Activated CD4-positive, alpha-beta T cell treated with anti-CD3 and anti-CD28 coated beads for 24 hours (primary cell): ENCODE data around the gene CLSTN3.

Experiments used
- DNase-seq, 2 donors: peaks; one replicate each; pipeline ENCODE4 v3.0.0-alpha.2; 2020; ENCODE audit warnings: low read depth in 2 of 2

CLSTN3 gene

DNA sequence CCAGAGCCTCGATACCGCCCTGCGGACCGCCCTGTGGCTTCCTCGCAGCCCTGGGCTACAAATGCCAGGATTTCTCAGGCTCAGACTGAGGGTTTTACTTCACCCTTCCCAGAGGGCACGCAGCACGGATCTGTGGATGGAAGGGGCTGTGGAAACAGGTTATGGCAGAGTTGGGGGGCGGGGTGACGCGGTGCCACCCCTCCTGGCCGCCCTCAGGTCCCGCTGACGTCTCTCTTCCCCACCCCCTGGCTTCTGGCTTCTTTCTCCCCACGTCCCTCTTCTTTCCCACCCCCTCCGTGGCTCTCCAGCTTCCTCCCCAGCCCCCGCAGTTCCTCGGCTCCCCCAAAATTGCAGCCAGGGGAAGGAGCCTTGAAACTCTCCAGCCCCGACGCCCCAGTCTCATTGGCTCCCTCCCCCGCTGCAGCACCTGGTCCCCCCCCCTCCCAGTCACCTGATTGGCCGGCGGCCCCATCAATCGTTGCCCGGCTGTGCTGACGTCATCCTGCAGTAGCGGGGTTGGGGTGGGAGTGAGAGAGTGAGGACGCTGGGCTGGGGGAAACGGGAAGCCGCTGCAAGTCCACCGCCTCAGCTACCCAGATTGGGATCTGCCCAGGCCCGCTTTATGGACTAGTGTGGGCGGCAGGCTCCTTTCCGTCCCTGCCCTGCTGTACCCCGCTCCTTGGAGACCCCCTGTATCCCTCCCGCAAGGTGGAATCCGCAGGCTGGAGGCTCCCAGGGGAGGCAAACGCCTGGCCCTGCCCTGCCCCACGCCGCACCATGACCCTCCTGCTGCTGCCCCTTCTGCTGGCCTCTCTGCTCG, at the start of gene CLSTN3:
TSS of gene CLSTN3 (plus strand) at position 500 of the 820 bp plus-strand sequence. CDS start at position 778, 278 bp downstream.
- peak; percentile 76 to 78 for DNase-seq

DNA sequence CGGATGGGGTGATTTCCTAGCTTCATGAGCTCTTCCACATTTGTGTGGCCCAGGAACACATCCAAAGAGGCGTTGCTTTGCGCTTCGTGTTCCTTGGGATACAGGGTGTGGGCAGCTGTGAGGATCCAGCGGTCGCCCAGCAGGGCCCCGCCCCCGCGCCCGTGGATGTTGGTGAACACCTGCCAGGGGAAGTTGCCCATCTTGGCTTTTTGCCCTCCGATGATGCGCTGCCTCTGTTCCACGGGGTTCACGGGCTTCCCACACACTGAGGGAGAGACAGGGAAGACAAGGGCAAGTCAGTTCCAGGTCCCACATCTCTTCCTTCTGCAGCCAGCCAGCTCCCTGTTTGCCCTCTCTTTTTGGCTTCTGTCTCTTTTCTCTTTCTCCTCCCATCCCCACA, 49.1 kb upstream of the CLSTN3 start:
- DNase-seq, result no peak

DNA sequence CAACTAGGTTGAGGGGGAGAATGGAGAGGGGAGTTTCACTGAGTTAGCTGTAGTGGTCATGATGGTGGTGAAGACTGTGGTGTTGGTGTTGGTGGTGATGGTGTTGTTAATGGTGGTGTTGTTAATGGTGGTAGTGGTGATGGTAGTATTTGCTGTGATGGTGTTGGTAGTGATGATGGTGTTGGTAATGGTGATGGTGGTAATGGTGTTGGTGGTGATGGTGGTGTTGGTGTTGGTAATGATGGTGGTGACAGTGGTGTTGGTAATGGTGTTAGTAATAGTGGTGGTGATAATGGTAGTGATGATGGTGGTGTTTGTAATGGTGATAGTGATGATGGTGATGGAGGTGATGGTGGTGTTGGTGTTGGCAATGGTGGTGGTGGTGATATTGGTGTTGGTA, 47.0 kb upstream of the CLSTN3 start:
- no peak for DNase-seq

DNA sequence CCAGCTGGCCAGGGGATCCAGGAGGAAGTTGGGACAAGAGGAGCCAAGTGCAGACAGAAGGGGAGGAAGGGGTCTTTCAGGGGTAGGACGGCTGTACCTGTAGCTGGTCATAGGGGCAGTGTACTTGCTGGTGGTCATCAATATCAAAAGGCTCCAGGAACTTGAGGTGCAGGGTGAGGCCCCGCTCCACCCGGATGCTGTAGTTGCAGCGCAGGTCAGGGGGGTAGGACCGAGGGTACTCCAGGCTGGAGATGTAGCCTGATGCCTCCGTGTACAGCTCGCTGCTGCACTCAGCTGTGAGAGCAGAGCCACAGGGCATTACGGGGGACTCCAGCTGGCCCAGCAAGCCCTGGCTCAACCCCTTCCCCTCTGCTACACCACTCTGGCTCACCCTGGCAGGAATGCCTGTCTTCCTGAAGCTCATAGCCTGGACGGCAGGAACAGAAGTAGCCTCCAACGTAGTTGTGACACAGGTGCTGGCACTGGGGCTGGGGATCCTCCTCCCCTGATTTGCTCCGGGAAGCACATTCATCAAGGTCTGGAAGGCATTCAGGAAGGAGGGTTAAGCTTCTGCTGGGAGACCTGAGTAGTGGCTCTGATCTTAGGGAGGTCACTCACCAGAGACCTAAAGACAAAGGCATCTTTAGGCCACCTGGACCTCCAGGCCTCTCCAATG, 40.8 kb upstream of the CLSTN3 start:
- no peak for DNase-seq

DNA sequence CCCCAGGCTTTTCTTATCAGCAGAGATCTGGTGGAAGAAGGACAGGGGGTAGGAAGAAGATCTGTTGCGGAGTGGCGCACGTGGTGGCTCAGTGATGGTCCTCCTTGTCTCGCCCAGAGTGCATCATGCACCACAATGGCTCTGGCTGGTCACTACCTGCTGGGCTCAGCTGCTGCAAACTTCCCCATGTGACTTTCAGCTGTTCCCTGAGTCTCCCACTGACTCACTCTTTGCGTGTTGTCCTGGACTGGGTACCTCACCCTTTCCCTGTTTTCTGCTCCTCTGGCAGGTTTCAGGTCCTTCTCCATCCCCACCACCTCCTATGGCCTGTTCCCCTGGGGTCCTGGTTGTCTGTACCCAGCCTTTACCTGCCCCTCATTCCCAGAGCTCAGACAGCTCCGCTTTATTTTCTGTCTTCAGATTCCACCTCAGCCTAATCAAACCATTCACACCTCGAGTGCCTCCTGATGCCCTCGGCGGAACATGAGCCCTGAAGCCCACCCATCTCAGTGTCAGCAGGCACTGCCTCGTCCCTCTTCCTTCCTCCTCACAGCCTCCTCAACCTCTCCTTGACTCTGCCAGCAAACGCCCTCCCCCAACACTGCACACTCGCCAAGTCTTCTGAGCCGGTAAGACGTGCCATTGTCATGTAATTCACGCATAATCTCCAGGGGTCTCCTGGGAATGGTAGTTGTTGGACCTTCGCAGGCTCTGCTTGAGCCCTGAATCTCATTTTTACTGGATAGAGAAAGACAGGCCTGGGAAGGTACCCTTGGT, 39.8 kb upstream of the CLSTN3 start:
- DNase-seq, result no peak

DNA sequence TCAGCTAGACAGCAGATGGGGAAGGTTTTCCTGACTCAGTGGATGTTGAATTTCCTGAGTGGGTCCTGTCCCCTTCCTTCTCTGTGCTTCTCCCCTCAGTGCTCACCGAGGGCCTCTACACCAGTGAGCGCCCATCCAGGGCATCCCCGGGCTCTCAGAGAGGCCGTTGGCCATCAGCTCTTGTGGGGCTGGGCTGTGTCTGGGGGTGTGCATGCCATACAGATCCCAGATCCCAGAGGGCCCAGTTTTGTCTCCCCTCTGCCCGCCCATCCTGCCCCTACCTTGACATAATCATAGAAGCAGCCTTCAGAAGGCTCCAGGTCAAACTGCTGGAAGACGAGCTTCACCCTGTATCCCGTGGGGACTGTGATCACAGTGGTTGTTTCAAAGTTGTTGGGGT, 39.0 kb upstream of the CLSTN3 start:
- no peak for DNase-seq

DNA sequence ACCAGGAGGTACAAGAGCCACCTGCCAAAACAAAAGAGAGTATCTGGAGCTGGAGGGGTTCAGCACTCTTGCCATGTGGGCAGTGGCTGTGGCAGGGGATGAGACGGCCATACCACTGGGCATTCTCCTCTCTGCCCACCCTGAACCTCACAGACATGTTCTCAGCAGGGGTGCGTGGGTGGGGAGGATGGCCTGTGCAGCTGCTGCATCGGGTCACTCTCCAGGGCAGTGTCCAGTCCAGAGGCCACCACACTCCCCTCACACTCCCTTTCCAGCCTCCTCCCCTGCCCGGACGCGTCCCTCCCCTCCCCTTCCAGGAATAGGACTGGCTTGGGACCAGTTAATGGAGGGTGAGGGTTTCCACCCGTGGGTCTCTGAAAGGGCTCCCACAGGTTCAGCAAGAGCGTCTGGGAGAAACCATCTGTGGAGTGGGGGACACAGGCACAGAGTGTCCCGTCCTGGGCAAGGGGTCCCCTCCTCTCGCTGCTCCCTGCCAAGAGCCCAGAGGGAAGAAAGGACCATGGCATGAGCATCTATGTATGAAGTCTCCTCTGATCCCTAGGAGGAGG, 38.4 kb upstream of the CLSTN3 start:
- no peak for DNase-seq

DNA sequence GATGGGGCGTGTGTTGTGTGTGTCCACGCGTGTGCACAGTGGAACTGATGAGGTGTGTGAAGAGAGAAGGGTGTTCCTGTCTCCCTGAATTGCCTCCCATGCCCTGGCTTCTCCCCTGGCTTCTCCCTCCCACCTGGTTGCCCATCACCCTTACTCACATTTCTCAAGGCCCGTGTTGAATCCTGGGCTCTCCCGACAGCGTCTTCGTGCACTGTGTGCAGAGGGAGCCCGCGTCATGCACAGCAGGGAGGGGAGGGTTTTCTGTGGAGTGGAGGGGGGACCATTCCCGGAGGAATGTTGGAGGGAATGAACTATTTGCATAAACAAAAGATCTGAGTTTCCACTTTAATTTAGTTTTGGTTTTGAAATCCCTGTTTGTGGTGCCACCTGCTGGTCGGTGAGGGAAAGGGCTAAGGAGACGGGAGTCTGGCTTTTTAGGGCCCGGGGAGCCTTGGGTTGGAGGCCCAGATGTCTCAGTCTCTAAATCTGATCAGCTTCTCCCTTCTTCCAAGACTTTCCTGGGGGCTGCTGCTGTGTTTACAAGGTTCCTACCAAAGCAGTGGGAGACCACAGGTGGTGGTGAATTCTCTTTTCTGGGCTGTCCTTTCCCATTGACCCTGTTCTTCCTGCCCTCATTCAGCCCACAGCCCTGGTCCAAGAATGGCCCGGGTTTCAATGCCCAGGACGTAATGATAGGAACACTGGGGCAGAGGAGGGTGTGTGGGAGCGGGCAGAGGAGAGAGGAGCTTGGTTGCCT, 37.8 kb upstream of the CLSTN3 start, which contains the start of gene C1R:
TSS of gene C1R (minus strand) at position 217 of the 757 bp plus-strand sequence. CDS start at position 160, 57 bp downstream.
- DNase-seq, result peak; percentile 53 to 60

DNA sequence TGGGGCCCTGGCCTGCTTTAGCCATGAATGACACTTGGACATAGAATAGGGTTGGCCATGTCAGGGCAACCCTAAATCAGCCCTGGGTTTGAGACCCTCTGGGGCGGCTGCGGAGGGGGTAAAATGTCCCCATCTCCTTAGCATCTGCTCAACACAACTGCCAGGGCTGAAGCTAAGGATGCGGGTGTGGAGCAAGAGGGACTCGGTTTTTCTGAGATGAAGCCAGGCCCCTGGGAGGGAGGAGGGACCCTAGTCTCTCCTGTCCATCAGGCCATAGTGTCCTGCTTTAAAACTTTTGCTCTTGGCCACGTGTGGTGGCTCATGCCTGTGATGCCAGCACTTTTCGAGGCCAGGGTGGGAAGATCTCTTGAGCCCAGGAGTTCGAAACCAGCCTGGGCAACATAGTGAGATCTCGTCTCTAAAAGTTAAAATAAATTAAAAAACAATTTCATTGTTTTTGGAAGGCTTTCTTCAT, 37.1 kb upstream of the CLSTN3 start:
- no peak for DNase-seq

DNA sequence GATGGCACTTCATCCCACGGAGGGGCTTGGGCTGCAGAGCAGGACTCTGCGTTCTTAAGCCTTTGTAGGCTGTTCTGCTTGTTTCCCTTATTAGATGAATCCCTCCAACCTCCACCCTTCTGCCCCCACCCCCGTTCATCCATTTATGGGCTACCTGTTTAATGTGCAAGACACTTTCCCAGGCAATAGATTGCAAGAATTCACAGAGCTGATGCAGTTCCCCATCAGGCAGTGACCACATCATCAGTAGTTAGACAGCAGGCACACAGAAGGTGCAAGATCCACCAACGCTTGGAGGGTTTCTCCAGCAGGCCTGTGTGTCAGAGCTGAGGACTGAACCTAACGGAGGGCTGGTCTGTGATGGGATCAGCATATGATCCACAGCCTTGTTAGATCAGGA, 36.7 kb upstream of the CLSTN3 start:
- DNase-seq, result no peak

DNA sequence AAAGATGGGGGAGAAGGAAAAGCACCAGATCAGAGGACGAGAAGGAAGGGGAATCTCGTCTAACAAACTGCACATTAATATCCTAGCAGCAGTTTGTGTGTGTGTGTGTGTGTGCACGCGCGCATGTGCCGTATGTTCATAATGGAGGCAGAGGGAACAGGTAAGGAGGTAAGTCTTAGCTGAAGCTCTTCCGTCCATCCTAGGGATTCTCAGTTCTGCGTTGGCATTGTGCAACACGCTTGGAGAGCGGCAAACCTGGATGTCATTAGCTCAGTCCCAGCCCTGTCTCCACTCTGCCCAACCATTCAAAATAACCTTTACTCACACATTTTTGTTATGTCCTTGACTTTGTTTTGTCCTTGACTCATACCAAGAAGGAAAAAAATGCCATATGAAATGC, 36.3 kb upstream of the CLSTN3 start:
- DNase-seq, result no peak

DNA sequence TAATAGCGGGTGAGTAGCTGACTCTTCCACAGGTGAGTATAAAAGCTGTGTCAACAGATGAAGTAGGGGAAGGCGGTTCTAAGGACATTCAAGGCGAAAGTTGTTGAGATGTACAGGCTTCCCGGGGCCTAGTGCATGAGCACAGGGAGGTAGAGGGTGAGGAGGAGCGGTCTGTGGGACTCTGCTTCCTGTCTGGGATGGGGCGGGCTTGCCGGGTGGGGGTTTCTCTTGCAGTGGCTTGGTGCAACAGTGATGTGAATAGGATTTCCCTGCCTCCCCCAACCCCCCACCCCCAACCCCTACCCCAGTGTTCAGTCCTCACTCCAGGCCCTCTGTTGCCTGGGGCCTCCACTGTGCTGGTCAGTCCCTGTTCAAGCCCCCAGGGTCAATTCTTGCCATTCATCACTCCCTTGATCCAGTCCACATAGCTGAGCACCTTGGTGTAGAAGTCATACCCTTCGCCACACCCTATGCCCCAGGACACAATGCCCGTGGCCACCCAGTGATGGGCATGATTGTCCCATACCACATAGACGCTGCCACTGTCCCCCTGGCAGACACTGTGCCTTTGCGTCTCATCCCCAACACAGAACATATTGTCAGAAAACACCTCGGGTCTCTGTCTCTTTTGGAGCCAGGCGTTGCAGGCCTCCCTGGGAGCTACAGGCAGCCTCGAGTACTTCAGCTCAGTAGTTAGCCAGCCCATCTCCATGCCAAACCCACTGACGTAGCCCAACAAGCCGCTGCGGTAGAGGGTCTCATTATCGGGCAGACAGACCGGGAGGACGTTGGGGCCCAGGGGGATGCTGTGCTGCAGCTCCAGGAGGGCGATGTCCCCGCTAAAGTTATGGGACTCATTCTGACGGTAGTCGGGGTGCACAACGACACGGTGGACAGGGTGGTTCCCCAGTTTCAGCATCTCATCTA, 33.9 kb upstream of the CLSTN3 start:
- DNase-seq, result no peak

DNA sequence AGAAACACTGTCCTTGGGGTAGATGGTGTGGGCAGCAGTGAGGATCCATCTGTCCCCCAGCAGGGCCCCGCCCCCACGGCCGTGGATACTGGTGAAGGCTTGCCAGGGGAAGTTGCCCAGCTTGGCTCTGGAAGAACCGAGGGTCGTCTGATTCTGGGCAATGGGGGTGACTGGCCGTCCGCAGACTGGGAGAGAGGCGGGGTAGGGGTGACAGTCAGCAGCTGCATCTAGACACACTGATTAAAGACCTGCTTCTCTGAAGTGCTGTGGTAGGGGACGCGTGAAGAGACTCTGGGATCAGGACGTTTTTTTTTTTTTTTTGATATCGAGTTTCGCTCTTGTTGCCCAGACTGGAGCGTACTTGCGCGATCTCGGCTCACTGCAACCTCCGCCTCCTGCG, 33.2 kb upstream of the CLSTN3 start:
- DNase-seq, result no peak

DNA sequence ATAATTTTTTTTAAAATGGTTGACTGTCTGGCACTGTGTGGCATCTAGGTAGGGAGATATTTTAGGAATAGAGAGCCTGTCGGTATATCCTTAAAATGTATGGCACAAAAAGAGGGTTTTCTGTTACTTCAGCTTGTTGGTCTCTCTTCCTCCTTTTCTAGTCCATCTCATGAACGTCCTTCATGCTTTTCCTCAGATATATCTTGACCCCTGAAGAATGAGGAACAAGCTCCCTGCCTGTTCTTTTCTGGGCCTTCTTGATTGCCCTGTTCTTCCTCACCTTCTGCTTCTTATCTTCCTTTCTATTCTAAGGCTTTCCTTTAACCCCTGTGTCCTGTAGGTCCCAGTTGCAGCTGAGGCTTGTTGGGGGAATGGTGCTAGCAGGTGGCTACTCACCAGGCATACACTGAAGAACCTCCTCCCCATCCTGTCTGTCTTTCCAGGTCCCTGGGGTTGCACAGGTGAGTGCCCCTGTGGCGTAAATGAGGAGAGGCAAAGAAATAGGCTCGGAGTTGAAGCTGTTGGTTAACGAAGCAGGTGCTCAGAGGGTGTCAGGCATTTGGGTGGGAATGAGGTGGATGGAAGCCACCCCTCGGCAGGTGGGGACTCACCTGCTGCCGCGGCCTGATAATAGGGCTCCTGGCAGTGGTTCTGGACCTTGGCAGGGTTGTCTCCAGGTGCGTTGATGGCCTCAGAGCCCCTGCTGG, 30.7 kb upstream of the CLSTN3 start:
- no peak for DNase-seq

DNA sequence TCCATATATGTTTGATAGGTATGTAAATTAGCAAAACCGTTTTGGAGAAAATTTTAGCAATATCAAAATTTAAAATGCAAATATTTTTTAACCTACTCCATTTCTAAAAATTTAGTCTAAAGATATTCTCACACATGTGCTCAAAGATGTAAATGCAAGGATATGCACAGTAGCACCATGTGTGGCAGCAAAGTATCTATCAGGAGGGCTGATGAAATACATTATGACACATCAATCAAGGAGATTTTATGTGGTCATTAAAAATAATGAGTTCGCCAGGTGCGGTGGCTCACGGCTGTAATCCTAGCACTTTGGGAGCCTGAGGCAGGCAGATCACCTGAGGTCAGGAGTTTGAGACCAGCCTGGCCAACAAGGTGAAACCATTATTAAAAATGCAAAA, 29.9 kb upstream of the CLSTN3 start:
- no peak for DNase-seq

DNA sequence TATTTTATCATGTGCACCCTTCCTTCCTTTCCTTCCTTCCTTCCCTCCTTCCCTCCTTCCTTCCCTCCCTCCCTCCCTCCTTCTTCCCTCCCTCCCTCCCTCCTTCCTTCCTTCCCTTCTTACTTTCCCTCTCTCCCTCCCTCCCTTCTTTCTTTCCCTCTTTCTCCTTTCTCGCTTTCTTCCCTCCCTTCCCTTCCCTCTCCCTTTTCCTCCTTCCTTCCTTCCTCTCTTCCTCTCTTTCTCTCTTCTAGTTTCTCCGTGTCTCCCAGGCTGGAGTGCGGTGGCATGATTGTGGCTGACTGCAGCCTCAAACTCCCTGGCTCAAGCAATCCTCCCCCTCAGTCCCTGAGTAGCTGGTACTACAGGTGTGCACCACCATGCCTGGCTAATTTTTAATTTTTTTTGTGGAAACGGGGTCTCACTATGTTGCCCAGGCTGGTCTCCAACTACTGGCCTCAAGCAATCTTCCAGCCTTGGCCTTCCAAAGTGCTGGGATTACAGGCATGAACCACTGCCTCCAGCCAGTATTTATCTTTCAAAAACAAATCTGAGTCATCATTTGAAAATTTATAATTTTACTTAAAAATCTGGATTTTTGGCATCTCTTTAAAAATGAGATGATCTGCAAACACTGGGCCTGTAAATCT, 29.0 kb upstream of the CLSTN3 start:
- no peak for DNase-seq

DNA sequence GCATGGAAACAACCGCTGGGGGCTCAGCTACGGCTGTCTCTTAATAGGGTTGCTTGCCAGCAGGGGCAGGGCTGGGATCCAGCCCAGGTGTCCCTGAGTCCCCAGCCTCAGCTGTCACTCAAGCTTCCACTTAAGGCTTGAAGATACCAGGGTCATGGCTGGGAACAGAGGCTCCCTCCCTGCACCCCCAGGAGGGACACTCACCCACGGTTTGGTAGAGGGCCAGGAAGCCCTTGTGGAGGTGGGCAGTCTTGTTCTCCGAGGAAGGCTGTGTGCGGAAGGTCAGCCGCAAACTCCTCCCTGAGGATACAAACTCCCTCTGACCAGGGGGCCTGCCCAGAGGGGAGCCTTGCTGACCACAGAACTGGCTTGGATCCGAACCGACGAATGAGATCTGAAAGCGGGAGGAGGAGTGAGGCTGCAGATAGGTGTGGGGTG, 28.5 kb upstream of the CLSTN3 start:
- DNase-seq, result no peak

DNA sequence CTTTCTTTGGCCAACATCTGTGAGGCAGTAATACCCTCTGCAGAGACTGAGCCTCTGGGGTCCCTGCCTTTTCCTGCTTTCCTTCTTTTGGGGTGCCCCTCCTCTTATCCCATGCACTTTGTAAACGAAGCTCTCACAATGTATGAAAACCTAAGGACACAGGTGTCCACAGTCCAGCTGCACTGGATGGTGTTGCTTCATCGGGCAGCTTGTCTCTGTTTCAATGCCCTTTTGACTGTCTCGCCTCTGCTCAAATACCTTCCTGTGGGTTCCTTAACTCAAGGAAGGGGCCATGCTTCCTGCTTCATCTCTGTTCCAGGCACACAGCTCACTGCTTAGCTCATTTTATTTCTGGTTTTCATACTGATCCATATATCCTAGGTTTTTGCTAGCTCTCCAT, 27.6 kb upstream of the CLSTN3 start:
- DNase-seq, result no peak
